A549 (cell line): ENCODE results near the gene MAMLD1. TPM values are rescaled to one million over a fixed set of nuclear protein-coding genes. Genes with fewer than 3 reads are reported as not detected.

Experiments
- ATAC-seq, 2 experiments: fragments of 200-7000 bp in 1 of 2; fragments of >200 bp in 1 of 2; cut with Nextera tagmentation in 1 of 2; cut with Tn5 transposase in 1 of 2; 3 replicates each; pipeline versions ENCODE4 v1.8.0 to v1.9.1; 2018 to 2020; ENCODE audit warnings: mild to moderate bottlenecking in 1 of 2, moderate library complexity in 1 of 2
- CTCF ChIA-PET: fragments of 300-600 bp; sonication (Branson Sonifier 250); formaldehyde crosslinking; extraction: SDS; loops from one replicate; lab custom pipeline; 2021; ENCODE audit warnings: antibody characterized with exemption, inconsistent platforms; lab: Yijun Ruan, JAX
- POLR2A ChIA-PET: fragments of 350-600 bp; formaldehyde crosslinking; extraction: SDS; loops from one replicate; lab custom pipeline; 2021; ENCODE audit warnings: antibody characterized with exemption, inconsistent platforms; lab: Yijun Ruan, JAX
- DNase-seq, 2 experiments: peaks; one replicate each; pipeline versions ENCODE4 v3.0.0 to v3.0.0-alpha.2; 2011 to 2016; ENCODE audit warnings: low read depth in 1 of 2, low spot score in 1 of 2
- FAIRE-seq: peaks from 2 replicates; lab custom pipeline; 2011; peaks lifted over from hg19 to GRCh38; lab: Jason Lieb, UNC
- H3K27ac ChIP-seq, 2 experiments: fragments of >200 bp; sonication (Bioruptor Twin); formaldehyde crosslinking; 3 replicates each; pipeline ENCODE4 v1.5.1; 2016 to 2017
- H3K4me1 ChIP-seq: fragments of >200 bp; sonication (Bioruptor Twin); formaldehyde crosslinking; 3 replicates; pipeline ENCODE4 v1.6.1; 2016
- H3K4me2 ChIP-seq: fragments of >200 bp; sonication (Bioruptor Twin); formaldehyde crosslinking; 3 replicates; pipeline ENCODE4 v1.6.1; 2016
- H3K4me3 ChIP-seq: fragments of >200 bp; sonication (Bioruptor Twin); formaldehyde crosslinking; 3 replicates; pipeline ENCODE4 v1.5.1; 2016
- H3K9me3 ChIP-seq: fragments of >200 bp; sonication (Bioruptor Twin); formaldehyde crosslinking; 3 replicates; pipeline ENCODE4 v1.6.1; 2016
- CBX2 ChIP-seq: fragments of 200-600 bp; sonication (generic); IDR thresholded peaks from 2 replicates; pipeline ENCODE4 v1.6.1; 2016; ENCODE audit warnings: low read depth, mild to moderate bottlenecking, borderline replicate concordance
- CHD4 ChIP-seq: fragments of 200-600 bp; sonication (generic); IDR thresholded peaks from 2 replicates; pipeline ENCODE4 v1.6.1; 2016; ENCODE audit warnings: antibody characterized with exemption, mild to moderate bottlenecking, borderline replicate concordance
- E2F6 ChIP-seq: IDR thresholded peaks from 2 replicates; pipeline ENCODE4 v1.6.1; 2012; ENCODE audit warnings: low read depth, borderline replicate concordance
- EHF ChIP-seq: fragments of 250-450 bp; sonication (Bioruptor Pico); IDR thresholded peaks from 2 replicates; pipeline ENCODE4 v1.5.0; 2020; ENCODE audit warnings: mild to moderate bottlenecking
- EHMT2 ChIP-seq: fragments of 200-600 bp; sonication (generic); IDR thresholded peaks from 2 replicates; pipeline ENCODE4 v1.6.1; 2016; ENCODE audit warnings: antibody characterized with exemption, low read depth, mild to moderate bottlenecking, moderate library complexity
- ESRRA ChIP-seq: fragments of 150-350 bp; IDR thresholded peaks from 2 replicates; pipeline ENCODE4 v1.6.1; 2014; ENCODE audit warnings: mild to moderate bottlenecking, low read length, borderline replicate concordance
- FOSL2 ChIP-seq, 2 experiments: fragments of 450-650 bp in 1 of 2; fragments of >200 bp in 1 of 2; sonication (Bioruptor Twin) in 1 of 2; formaldehyde crosslinking; IDR thresholded peaks; 2 replicates each; pipeline versions ENCODE4 v1.5.0 to v1.6.1; 2016 to 2020; ENCODE audit warnings: mild to moderate bottlenecking in 1 of 2, moderate library complexity in 1 of 2
- GATA3 ChIP-seq: IDR thresholded peaks from 2 replicates; pipeline ENCODE4 v1.6.1; 2012; ENCODE audit warnings: borderline replicate concordance
- HOXB13 ChIP-seq: fragments of 250-450 bp; sonication (Bioruptor Pico); IDR thresholded peaks from 2 replicates; pipeline ENCODE4 v1.5.0; 2020; ENCODE audit warnings: low read depth, mild to moderate bottlenecking, moderate library complexity
- KDM1A ChIP-seq: fragments of 200-600 bp; sonication (generic); IDR thresholded peaks from 2 replicates; pipeline ENCODE4 v1.6.1; 2016; ENCODE audit warnings: low read depth, mild to moderate bottlenecking
- MAX ChIP-seq: IDR thresholded peaks from 2 replicates; pipeline ENCODE4 v1.6.1; 2012
- MYC ChIP-seq: IDR thresholded peaks from 2 replicates; pipeline ENCODE4 v1.6.1; 2012; ENCODE audit warnings: mild to moderate bottlenecking, inconsistent platforms, low read length, improper control_type of control experiment, borderline replicate concordance
- NR3C1 ChIP-seq: fragments of >200 bp; sonication (Bioruptor Twin); formaldehyde crosslinking; IDR thresholded peaks from 3 replicates; pipeline ENCODE4 v1.6.1; 2017
- PHF8 ChIP-seq: fragments of 200-600 bp; sonication (generic); IDR thresholded peaks from 2 replicates; pipeline ENCODE4 v1.6.1; 2016; ENCODE audit warnings: low read depth, mild to moderate bottlenecking, antibody characterized with exemption, moderate library complexity, borderline replicate concordance
- RAD21 ChIP-seq, 2 experiments: fragments of >200 bp in 1 of 2; sonication (Bioruptor Twin) in 1 of 2; formaldehyde crosslinking in 1 of 2; IDR thresholded peaks in 1 of 2; conservative IDR thresholded peaks in 1 of 2; 2 replicates in 1 of 2; 3 replicates in 1 of 2; pipeline ENCODE4 v1.6.1; 2012 to 2018; ENCODE audit warnings: inconsistent platforms in 1 of 2
- RARB ChIP-seq: fragments of 250-450 bp; sonication (Bioruptor Pico); IDR thresholded peaks from 2 replicates; pipeline ENCODE4 v1.8.0; 2021; ENCODE audit warnings: mild to moderate bottlenecking, moderate library complexity
- REST ChIP-seq: fragments of 200-600 bp; sonication (generic); IDR thresholded peaks from 2 replicates; pipeline ENCODE4 v1.6.1; 2016; ENCODE audit warnings: antibody characterized with exemption, mild to moderate bottlenecking, moderate library complexity
- SMC3 ChIP-seq: fragments of >200 bp; sonication (Bioruptor Twin); formaldehyde crosslinking; IDR thresholded peaks from 3 replicates; pipeline ENCODE4 v1.6.1; 2018; ENCODE audit warnings: inconsistent platforms
- TFCP2L1 ChIP-seq: fragments of 250-450 bp; sonication (Bioruptor Pico); IDR thresholded peaks from 2 replicates; pipeline ENCODE4 v1.5.0; 2021; ENCODE audit warnings: mild to moderate bottlenecking
- ZC3H11A ChIP-seq: fragments of 450-650 bp; IDR thresholded peaks from 2 replicates; pipeline ENCODE4 v1.6.1; 2014; ENCODE audit warnings: antibody characterized with exemption, mild to moderate bottlenecking
- ZFP36 ChIP-seq: fragments of 450-650 bp; IDR thresholded peaks from 2 replicates; pipeline ENCODE4 v1.6.1; 2014; ENCODE audit warnings: borderline replicate concordance; ENCODE audit not compliant: partially characterized antibody
- ZNF302 ChIP-seq: fragments of 250-450 bp; sonication (Bioruptor Pico); IDR thresholded peaks from 2 replicates; pipeline ENCODE4 v1.9.0; 2021; ENCODE audit warnings: inconsistent platforms, mild to moderate bottlenecking, moderate library complexity
- WGBS: methylation state at CpG from one replicate; pipeline ENCODE4 v1.1.6; 2017; ENCODE audit errors: missing lambda C conversion rate; 5-methylcytosine and 5-hydroxymethylcytosine counted together
- polyA plus RNA-seq, 4 experiments: library from polyadenylated mRNA; depleted of rRNA in 3 of 4; stranded (reverse); fragments of >200 nt; fragmentation: RNase III in 1 of 4; extraction: RNeasy Plus Mini Kit Qiagen cat#74134 plus additional on column Dnase treatment in 1 of 4; gene quantifications; 2 replicates in 3 of 4; 3 replicates in 1 of 4; pipeline ENCODE4 v1.2.3, GENCODE V29; 2011 to 2017
- TF ChIP-seq, protein P1 (sequence below): fragments of >200 bp; sonication (Bioruptor Twin); formaldehyde crosslinking; IDR thresholded peaks from 3 replicates; pipeline ENCODE4 v1.5.1; 2016
- TF ChIP-seq, protein P2 (sequence below): fragments of >200 bp; sonication (Bioruptor Twin); formaldehyde crosslinking; IDR thresholded peaks from 2 replicates; pipeline ENCODE4 v1.6.1; 2016
- TF ChIP-seq, protein P3 (sequence below): fragments of 250-450 bp; sonication (Bioruptor Pico); IDR thresholded peaks from 2 replicates; pipeline ENCODE4 v1.5.0; 2020; ENCODE audit warnings: low read depth, mild to moderate bottlenecking, moderate library complexity

The MAMLD1 gene
- polyA plus RNA-seq, 2 of the 4 experiments (the other 2 are of a cell fraction): 1.2 to 2.3 TPM

GRCh38 chrX:150463566-150463965, 100.4 kb downstream of the MAMLD1 start:
- Histone ChIP-seq H3K9me3 (no peaks in the 10 kb centered on the region), H3K4me2 (no peak overlapping the region), H3K27ac (no peak overlapping the region), H3K4me3 (no peak overlapping the region), H3K4me1 (no peaks in the 10 kb centered on the region)
- TF ChIP-seq, protein P1, sequence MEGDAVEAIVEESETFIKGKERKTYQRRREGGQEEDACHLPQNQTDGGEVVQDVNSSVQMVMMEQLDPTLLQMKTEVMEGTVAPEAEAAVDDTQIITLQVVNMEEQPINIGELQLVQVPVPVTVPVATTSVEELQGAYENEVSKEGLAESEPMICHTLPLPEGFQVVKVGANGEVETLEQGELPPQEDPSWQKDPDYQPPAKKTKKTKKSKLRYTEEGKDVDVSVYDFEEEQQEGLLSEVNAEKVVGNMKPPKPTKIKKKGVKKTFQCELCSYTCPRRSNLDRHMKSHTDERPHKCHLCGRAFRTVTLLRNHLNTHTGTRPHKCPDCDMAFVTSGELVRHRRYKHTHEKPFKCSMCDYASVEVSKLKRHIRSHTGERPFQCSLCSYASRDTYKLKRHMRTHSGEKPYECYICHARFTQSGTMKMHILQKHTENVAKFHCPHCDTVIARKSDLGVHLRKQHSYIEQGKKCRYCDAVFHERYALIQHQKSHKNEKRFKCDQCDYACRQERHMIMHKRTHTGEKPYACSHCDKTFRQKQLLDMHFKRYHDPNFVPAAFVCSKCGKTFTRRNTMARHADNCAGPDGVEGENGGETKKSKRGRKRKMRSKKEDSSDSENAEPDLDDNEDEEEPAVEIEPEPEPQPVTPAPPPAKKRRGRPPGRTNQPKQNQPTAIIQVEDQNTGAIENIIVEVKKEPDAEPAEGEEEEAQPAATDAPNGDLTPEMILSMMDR: no peak
- TF ChIP-seq, protein P2, sequence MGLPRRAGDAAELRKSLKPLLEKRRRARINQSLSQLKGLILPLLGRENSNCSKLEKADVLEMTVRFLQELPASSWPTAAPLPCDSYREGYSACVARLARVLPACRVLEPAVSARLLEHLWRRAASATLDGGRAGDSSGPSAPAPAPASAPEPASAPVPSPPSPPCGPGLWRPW: no peak
- TF ChIP-seq GATA3 (no peak), E2F6 (no peak), NR3C1 (no peak), ZC3H11A (no peak), PHF8 (no peak), ZFP36 (no peak), ZNF302 (no peak), RAD21 (conservative IDR thresholded peaks at IDR 0.05 in 1 of 2, IDR thresholded peaks at IDR 0.05 in 1 of 2) (no peak), EHF (CRISPR knock-in tag) (no peak), EHMT2 (no peak), RARB (CRISPR knock-in tag) (no peak), CBX2 (no peak), REST (no peak), TFCP2L1 (CRISPR knock-in tag) (no peak), SMC3 (no peak), MAX (no peak), CHD4 (no peak)
- TF ChIP-seq, protein P3, sequence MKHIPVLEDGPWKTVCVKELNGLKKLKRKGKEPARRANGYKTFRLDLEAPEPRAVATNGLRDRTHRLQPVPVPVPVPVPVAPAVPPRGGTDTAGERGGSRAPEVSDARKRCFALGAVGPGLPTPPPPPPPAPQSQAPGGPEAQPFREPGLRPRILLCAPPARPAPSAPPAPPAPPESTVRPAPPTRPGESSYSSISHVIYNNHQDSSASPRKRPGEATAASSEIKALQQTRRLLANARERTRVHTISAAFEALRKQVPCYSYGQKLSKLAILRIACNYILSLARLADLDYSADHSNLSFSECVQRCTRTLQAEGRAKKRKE: no peak
- ChIA-PET CTCF (interaction anchor here (1.8 kb wide), 1 partner anchor 22 kb away, joined by 5 read pairs; no protein-coding TSS in a partner anchor), POLR2A (no interaction called here)
- WGBS: 64% methylated on average over 1 of the region's 1 CpG
- ATAC-seq (no peak), FAIRE-seq (no peak), DNase-seq (no peak)

- no peaks in the 10 kb centered on the region for H3K9me3 ChIP-seq
- H3K4me2 ChIP-seq: no peak overlapping the region
- ChIA-PET CTCF (no interaction called here), POLR2A (no interaction called here)
- FAIRE-seq (no peak), DNase-seq (no peak), ATAC-seq (no peak)
- H3K4me3 ChIP-seq: no peak overlapping the region
- WGBS: 89% methylated on average over 6 of the region's 6 CpGs
- no peaks in the 10 kb centered on the region for H3K4me1 ChIP-seq
- H3K27ac ChIP-seq: no peak overlapping the region
- no peak for TF ChIP-seq FOSL2 (IDR thresholded peaks at IDR 0.05)
- TF ChIP-seq FOSL2 (CRISPR knock-in tag; IDR thresholded peaks at IDR 0.05): no peak
- TF ChIP-seq MYC: no peak
- no peak for TF ChIP-seq HOXB13 (CRISPR knock-in tag)
- TF ChIP-seq KDM1A: no peak
- TF ChIP-seq, protein P2: no peak
- no peak for TF ChIP-seq REST
- TF ChIP-seq ESRRA: no peak
Measured at GRCh38 chrX:150464001-150464400, 100.9 kb downstream of the MAMLD1 start.
